Sigmoid colon (tissue), 4 donors: Measurements from ENCODE around the gene GBX1.

ENCODE experiments used
- POLR2AphosphoS5 ChIP-seq, 4 donors: sonication (generic); formaldehyde crosslinking; IDR thresholded peaks; one replicate each; pipeline ENCODE4 v1.6.1; 2017; ENCODE audit warnings: antibody characterized with exemption in 4 of 4
- TF ChIP-seq, protein P1 (sequence below), 4 experiments: fragments of 450-650 bp in 3 of 4; fragments of 200-600 bp in 1 of 4; IDR thresholded peaks; one replicate each; pipeline ENCODE4 v1.5.1; 2016 to 2019; ENCODE audit warnings: antibody characterized with exemption in 4 of 4, mild to moderate bottlenecking in 3 of 4, moderate library complexity in 2 of 4

DNA sequence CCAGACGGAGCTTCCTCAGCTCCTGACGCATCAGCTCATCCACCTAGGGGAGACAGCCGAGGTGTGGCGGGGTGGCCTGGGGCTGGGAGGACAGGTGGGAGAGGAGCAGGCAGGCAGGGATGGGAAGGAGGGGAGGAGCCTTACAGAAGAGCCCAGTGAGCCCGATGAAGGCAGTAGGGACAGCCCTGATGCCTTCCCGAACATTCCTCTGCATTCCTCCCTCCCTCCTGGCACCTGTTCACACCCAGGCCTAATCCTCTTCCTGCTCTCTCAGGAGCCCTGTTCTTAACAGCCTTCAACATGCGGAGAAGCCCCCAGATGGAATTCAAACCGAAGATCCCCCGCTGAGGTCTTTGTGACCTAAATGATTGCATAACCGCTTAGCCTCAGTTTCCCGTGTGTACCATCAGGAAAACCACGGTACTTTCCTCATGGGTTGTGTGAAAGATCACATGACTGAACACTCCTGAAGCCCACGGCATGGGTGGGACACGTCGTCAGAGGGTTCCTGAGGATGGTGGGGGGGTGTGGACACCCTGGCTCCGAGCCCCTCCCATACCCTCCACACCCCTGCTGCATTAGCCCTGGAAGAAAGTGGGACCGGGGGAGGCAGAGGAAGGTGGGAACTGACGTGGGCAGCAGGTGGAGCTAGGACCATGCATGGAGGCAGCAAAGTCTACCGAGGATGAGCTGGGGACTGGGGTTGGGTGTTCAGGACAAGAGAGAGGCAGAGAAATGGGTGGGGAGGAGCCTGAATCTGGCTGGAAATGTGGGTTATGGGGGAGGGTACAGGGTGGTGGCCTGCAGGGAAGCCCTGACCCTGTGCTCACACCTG lies 28.3 kb upstream of the GBX1 start:
- no peak for TF ChIP-seq POLR2AphosphoS5 (IDR thresholded peaks at IDR 0.05)
- TF ChIP-seq, protein P1, sequence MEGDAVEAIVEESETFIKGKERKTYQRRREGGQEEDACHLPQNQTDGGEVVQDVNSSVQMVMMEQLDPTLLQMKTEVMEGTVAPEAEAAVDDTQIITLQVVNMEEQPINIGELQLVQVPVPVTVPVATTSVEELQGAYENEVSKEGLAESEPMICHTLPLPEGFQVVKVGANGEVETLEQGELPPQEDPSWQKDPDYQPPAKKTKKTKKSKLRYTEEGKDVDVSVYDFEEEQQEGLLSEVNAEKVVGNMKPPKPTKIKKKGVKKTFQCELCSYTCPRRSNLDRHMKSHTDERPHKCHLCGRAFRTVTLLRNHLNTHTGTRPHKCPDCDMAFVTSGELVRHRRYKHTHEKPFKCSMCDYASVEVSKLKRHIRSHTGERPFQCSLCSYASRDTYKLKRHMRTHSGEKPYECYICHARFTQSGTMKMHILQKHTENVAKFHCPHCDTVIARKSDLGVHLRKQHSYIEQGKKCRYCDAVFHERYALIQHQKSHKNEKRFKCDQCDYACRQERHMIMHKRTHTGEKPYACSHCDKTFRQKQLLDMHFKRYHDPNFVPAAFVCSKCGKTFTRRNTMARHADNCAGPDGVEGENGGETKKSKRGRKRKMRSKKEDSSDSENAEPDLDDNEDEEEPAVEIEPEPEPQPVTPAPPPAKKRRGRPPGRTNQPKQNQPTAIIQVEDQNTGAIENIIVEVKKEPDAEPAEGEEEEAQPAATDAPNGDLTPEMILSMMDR (IDR thresholded peaks at IDR 0.05), result no peak
